ENCODE data around the gene ATRN. TPM values are rescaled to one million over a fixed set of nuclear protein-coding genes. Genes with fewer than 3 reads are reported as not detected.

ATRN gene
- total and polyA plus RNA-seq, 2 of the 8 experiments (the other 6 are each of a cell fraction or from before 2014, with no cell fraction given): 12.0 to 17.4 TPM

DNA sequence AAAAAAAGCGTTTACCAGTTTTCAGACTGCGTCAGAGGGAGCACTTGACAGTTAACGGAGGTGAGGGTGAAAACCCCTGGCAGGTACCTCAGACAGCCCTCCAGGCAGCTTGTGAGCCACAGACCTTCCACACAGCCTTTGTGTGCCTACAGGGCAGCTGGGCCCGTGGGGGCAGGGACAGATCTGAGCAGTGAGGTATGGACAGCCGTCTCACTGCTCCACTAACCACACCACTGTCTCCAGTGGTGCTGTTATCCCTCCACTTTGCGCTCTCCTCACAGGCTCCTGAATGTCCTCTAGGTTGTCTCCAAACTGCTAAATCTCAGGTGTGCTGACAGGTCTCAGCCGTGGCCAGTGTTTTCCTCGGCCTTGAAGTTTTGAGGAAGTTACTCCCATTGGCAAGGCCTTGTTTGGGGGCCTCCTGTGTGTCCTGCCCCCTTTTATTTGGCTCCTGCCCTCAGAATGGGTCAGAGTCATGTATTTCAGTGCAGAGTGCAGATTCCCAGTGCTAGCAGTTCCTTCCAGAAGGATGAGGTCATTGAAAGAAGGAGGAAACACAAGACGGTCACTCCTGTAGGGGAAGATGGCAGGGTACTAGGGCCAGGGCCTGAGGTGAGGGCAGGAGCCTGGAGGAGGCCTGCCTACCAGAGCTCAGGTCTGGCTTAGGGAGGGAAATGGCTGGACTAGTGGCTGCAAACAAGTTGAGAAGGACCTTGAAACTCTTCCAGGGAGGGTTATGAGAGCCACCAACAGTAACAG lies 180.6 kb downstream of the ATRN start (continued):
- TF ChIP-seq RNF2 (IDR thresholded peaks at IDR 0.05; ENCODE audit: borderline replicate concordance, low read depth, low read length, missing control alignments, poor library complexity, severe bottlenecking) (no peak), SP4 (IDR thresholded peaks at IDR 0.05; ENCODE audit: low read length) (no peak), TEAD4 (IDR thresholded peaks at IDR 0.05; ENCODE audit: low read depth, low read length) (no peak), KDM4A (IDR thresholded peaks at IDR 0.05; ENCODE audit: low read depth, low read length, severe bottlenecking) (no peak), RBBP5 (IDR thresholded peaks at IDR 0.05; ENCODE audit: borderline replicate concordance, low read depth, low read length) (no peak), BRCA1 (IDR thresholded peaks at IDR 0.05; ENCODE audit: low read depth, low read length) (no peak), CEBPB (IDR thresholded peaks at IDR 0.05; ENCODE audit: low read depth, low read length) (no peak), EZH2 (IDR thresholded peaks at IDR 0.05; ENCODE audit: low read depth, low read length, severe bottlenecking) (no peak), SP2 (IDR thresholded peaks at IDR 0.05; ENCODE audit: low read length) (no peak), JUND (IDR thresholded peaks at IDR 0.05; ENCODE audit: low read length) (no peak)

Measured in H1 (cell line).